Liver (tissue), 9 donors: ENCODE results near the gene TTC3. TPM values are rescaled to one million over a fixed set of nuclear protein-coding genes. Genes with fewer than 3 reads are reported as not detected.

Experiments used
- DNase-seq: peaks from one replicate; pipeline ENCODE4 v3.0.0-alpha.2; 2017; ENCODE audit warnings: low spot score
- H3K27ac ChIP-seq, 2 donors: one replicate each; pipeline ENCODE4 v1.7.0; 2013; ENCODE audit warnings: inconsistent platforms in 2 of 2, low read length in 2 of 2, control low read depth in 1 of 2, low read depth in 1 of 2, mild to moderate bottlenecking in 1 of 2
- H3K27me3 ChIP-seq, 4 donors: one replicate each; pipeline versions ENCODE4 v1.6.1 to v1.7.0; 2013; ENCODE audit warnings: low read length in 3 of 4, inconsistent platforms in 1 of 4, mild to moderate bottlenecking in 1 of 4, moderate library complexity in 1 of 4; ENCODE audit not compliant: control insufficient read depth in 4 of 4, insufficient read depth in 4 of 4
- H3K36me3 ChIP-seq, 4 donors: one replicate each; pipeline versions ENCODE4 v1.6.1 to v1.7.0; 2013; ENCODE audit warnings: low read length in 3 of 4, mild to moderate bottlenecking in 3 of 4, low read depth in 1 of 4, moderate library complexity in 1 of 4; ENCODE audit not compliant: control insufficient read depth in 4 of 4, insufficient read depth in 3 of 4
- H3K4me1 ChIP-seq, 4 donors: one replicate each; pipeline versions ENCODE4 v1.6.1 to v1.7.0; 2013; ENCODE audit warnings: low read length in 3 of 4, mild to moderate bottlenecking in 3 of 4, moderate library complexity in 1 of 4; ENCODE audit not compliant: control insufficient read depth in 4 of 4, insufficient read depth in 4 of 4
- H3K4me3 ChIP-seq, 3 donors: one replicate each; pipeline versions ENCODE4 v1.6.1 to v1.7.0; 2013; ENCODE audit warnings: low read length in 3 of 3, control low read depth in 1 of 3, low read depth in 1 of 3, mild to moderate bottlenecking in 1 of 3
- H3K9ac ChIP-seq, 2 donors: one replicate each; pipeline ENCODE4 v1.7.0; 2013; ENCODE audit warnings: low read length in 2 of 2, mild to moderate bottlenecking in 2 of 2, moderate library complexity in 2 of 2, control low read depth in 1 of 2, low read depth in 1 of 2
- H3K9me3 ChIP-seq, 4 donors: one replicate each; pipeline versions ENCODE4 v1.6.1 to v1.7.0; 2013; ENCODE audit warnings: low read length in 3 of 4; ENCODE audit not compliant: control insufficient read depth in 4 of 4
- ATF3 ChIP-seq: IDR thresholded peaks from 2 replicates; pipeline ENCODE4 v1.6.1; 2016; ENCODE audit warnings: antibody characterized with exemption
- EGR1 ChIP-seq, 2 donors: IDR thresholded peaks; 2 replicates each; pipeline ENCODE4 v1.6.1; 2016 to 2018; ENCODE audit warnings: antibody characterized with exemption in 2 of 2, low read depth in 2 of 2
- FOXA1 ChIP-seq: IDR thresholded peaks from 2 replicates; pipeline ENCODE4 v1.6.1; 2016; ENCODE audit warnings: antibody characterized with exemption
- FOXA2 ChIP-seq: IDR thresholded peaks from 2 replicates; pipeline ENCODE4 v1.6.1; 2016; ENCODE audit warnings: antibody characterized with exemption
- GABPA ChIP-seq, 2 donors: IDR thresholded peaks in 1 of 2; conservative IDR thresholded peaks in 1 of 2; 2 replicates each; pipeline ENCODE4 v1.6.1; 2016; ENCODE audit warnings: antibody characterized with exemption in 2 of 2, mild to moderate bottlenecking in 1 of 2, moderate library complexity in 1 of 2
- HNF4A ChIP-seq, 2 donors: conservative IDR thresholded peaks; 2 replicates each; pipeline ENCODE4 v1.6.1; 2016; ENCODE audit warnings: antibody characterized with exemption in 2 of 2, mild to moderate bottlenecking in 2 of 2
- HNF4G ChIP-seq: IDR thresholded peaks from 2 replicates; pipeline ENCODE4 v1.6.1; 2016; ENCODE audit warnings: antibody characterized with exemption
- JUND ChIP-seq, 2 donors: IDR thresholded peaks; 2 replicates each; pipeline ENCODE4 v1.6.1; 2016; ENCODE audit warnings: antibody characterized with exemption in 2 of 2
- MAX ChIP-seq: IDR thresholded peaks from 2 replicates; pipeline ENCODE4 v1.6.1; 2016; ENCODE audit warnings: antibody characterized with exemption
- NR2F2 ChIP-seq: IDR thresholded peaks from 2 replicates; pipeline ENCODE4 v1.6.1; 2016; ENCODE audit warnings: antibody characterized with exemption
- RAD21 ChIP-seq, 2 donors: IDR thresholded peaks; 2 replicates each; pipeline ENCODE4 v1.6.1; 2016; ENCODE audit warnings: antibody characterized with exemption in 2 of 2, mild to moderate bottlenecking in 2 of 2
- RXRA ChIP-seq, 2 donors: IDR thresholded peaks; 2 replicates each; pipeline ENCODE4 v1.6.1; 2017 to 2018; ENCODE audit warnings: antibody characterized with exemption in 2 of 2, mild to moderate bottlenecking in 1 of 2
- SP1 ChIP-seq: IDR thresholded peaks from 2 replicates; pipeline ENCODE4 v1.6.1; 2018; ENCODE audit warnings: antibody characterized with exemption, mild to moderate bottlenecking
- TAF1 ChIP-seq: conservative IDR thresholded peaks from 2 replicates; pipeline ENCODE4 v1.6.1; 2016; ENCODE audit warnings: antibody characterized with exemption, mild to moderate bottlenecking
- YY1 ChIP-seq: IDR thresholded peaks from 2 replicates; pipeline ENCODE4 v1.6.1; 2016; ENCODE audit warnings: antibody characterized with exemption, mild to moderate bottlenecking
- WGBS: extraction: QIAGEN DNeasy Blood & Tissue Kit; methylation state at CpG from one replicate; pipeline ENCODE4 v1.1.7; 2013; 5-methylcytosine and 5-hydroxymethylcytosine counted together
- polyA plus RNA-seq, 2 donors: library from polyadenylated mRNA; stranded (reverse) in 1 of 2; unstranded in 1 of 2; fragments of 200-250 nt in 1 of 2; fragments of >200 nt in 1 of 2; fragmentation: Nextera tagmentation in 1 of 2; extraction: Ambion mirVana in 1 of 2; gene quantifications; one replicate each; pipeline versions ENCODE4 v1.2.1 to v1.2.3, GENCODE V29; 2013 to 2015
- total RNA-seq, 2 donors: library from RNA; depleted of rRNA; stranded (reverse); fragments of >200 nt; gene quantifications; one replicate each; pipeline ENCODE4 v1.2.3, GENCODE V29; 2014
- TF ChIP-seq, protein P1 (sequence below): IDR thresholded peaks from 2 replicates; pipeline ENCODE4 v1.6.1; 2016; ENCODE audit warnings: antibody characterized with exemption, mild to moderate bottlenecking
- TF ChIP-seq, protein P2 (sequence below): IDR thresholded peaks from 2 replicates; pipeline ENCODE4 v1.6.1; 2016; ENCODE audit warnings: antibody characterized with exemption
- TF ChIP-seq, protein P3 (sequence below): fragments of 150-350 bp; IDR thresholded peaks from 2 replicates; pipeline ENCODE4 v1.5.1; 2017; ENCODE audit warnings: improper control_type of control experiment, low read depth, low read length; ENCODE audit not compliant: missing input control
- donor health status: healthy.
- donor health status: healthy.
- donor health status: healthy.
- donor health status: healthy.
- donor health status: healthy.

The TTC3 gene
- total and polyA plus RNA-seq, 4 donors, result 27.2 to 96.1 (median 57.2) TPM

- Histone ChIP-seq H3K27ac (no peak overlapping the region), H3K36me3 (no peaks in the 10 kb centered on the region), H3K4me1 (peaks cover 0 to 2% (median under 1%) of the 10 kb centered on the region in 4 donors), H3K4me3 (no peak overlapping the region), H3K9me3 (no peaks in the 10 kb centered on the region), H3K27me3 (no peaks in the 10 kb centered on the region), H3K9ac (no peak overlapping the region)
- 98% methylated on average over 1 of the region's 1 CpG for WGBS
- no peak for DNase-seq
- TF ChIP-seq MAX, result no peak
- TF ChIP-seq, protein P1, sequence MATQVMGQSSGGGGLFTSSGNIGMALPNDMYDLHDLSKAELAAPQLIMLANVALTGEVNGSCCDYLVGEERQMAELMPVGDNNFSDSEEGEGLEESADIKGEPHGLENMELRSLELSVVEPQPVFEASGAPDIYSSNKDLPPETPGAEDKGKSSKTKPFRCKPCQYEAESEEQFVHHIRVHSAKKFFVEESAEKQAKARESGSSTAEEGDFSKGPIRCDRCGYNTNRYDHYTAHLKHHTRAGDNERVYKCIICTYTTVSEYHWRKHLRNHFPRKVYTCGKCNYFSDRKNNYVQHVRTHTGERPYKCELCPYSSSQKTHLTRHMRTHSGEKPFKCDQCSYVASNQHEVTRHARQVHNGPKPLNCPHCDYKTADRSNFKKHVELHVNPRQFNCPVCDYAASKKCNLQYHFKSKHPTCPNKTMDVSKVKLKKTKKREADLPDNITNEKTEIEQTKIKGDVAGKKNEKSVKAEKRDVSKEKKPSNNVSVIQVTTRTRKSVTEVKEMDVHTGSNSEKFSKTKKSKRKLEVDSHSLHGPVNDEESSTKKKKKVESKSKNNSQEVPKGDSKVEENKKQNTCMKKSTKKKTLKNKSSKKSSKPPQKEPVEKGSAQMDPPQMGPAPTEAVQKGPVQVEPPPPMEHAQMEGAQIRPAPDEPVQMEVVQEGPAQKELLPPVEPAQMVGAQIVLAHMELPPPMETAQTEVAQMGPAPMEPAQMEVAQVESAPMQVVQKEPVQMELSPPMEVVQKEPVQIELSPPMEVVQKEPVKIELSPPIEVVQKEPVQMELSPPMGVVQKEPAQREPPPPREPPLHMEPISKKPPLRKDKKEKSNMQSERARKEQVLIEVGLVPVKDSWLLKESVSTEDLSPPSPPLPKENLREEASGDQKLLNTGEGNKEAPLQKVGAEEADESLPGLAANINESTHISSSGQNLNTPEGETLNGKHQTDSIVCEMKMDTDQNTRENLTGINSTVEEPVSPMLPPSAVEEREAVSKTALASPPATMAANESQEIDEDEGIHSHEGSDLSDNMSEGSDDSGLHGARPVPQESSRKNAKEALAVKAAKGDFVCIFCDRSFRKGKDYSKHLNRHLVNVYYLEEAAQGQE, result no peak
- TF ChIP-seq NR2F2, result no peak
- TF ChIP-seq RXRA (IDR thresholded peaks at IDR 0.05), result no peak
- TF ChIP-seq, protein P2, sequence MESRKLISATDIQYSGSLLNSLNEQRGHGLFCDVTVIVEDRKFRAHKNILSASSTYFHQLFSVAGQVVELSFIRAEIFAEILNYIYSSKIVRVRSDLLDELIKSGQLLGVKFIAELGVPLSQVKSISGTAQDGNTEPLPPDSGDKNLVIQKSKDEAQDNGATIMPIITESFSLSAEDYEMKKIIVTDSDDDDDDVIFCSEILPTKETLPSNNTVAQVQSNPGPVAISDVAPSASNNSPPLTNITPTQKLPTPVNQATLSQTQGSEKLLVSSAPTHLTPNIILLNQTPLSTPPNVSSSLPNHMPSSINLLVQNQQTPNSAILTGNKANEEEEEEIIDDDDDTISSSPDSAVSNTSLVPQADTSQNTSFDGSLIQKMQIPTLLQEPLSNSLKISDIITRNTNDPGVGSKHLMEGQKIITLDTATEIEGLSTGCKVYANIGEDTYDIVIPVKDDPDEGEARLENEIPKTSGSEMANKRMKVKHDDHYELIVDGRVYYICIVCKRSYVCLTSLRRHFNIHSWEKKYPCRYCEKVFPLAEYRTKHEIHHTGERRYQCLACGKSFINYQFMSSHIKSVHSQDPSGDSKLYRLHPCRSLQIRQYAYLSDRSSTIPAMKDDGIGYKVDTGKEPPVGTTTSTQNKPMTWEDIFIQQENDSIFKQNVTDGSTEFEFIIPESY, result no peak
- no peak for TF ChIP-seq HNF4A (conservative IDR thresholded peaks at IDR 0.05)
- TF ChIP-seq RAD21 (IDR thresholded peaks at IDR 0.05), result no peak
- TF ChIP-seq EGR1 (IDR thresholded peaks at IDR 0.05; ENCODE audit: low read depth in 2 of 2), result no peak
- no peak for TF ChIP-seq SP1
- no peak for TF ChIP-seq HNF4G
- TF ChIP-seq, protein P3, sequence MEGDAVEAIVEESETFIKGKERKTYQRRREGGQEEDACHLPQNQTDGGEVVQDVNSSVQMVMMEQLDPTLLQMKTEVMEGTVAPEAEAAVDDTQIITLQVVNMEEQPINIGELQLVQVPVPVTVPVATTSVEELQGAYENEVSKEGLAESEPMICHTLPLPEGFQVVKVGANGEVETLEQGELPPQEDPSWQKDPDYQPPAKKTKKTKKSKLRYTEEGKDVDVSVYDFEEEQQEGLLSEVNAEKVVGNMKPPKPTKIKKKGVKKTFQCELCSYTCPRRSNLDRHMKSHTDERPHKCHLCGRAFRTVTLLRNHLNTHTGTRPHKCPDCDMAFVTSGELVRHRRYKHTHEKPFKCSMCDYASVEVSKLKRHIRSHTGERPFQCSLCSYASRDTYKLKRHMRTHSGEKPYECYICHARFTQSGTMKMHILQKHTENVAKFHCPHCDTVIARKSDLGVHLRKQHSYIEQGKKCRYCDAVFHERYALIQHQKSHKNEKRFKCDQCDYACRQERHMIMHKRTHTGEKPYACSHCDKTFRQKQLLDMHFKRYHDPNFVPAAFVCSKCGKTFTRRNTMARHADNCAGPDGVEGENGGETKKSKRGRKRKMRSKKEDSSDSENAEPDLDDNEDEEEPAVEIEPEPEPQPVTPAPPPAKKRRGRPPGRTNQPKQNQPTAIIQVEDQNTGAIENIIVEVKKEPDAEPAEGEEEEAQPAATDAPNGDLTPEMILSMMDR, result no peak
- TF ChIP-seq JUND (IDR thresholded peaks at IDR 0.05), result no peak
- no peak for TF ChIP-seq ATF3
- no peak for TF ChIP-seq GABPA (IDR thresholded peaks at IDR 0.05 in 1 of 2, conservative IDR thresholded peaks at IDR 0.05 in 1 of 2)
- TF ChIP-seq TAF1, result no peak
- TF ChIP-seq FOXA1, result no peak
- no peak for TF ChIP-seq YY1
- no peak for TF ChIP-seq FOXA2
Observed at GRCh38 chr21:37248298-37248697, 175.2 kb downstream of the TTC3 start.
